ENCODE results near the gene IGFBP6. TPM values are rescaled to one million over a fixed set of nuclear protein-coding genes. Genes with fewer than 3 reads are reported as not detected.

Gene IGFBP6
- total and polyA plus RNA-seq, 9 of the 15 experiments (the other 6 are each of a cell fraction or from before 2014, with no cell fraction given), result 0.15 to 1.4 (median 0.54) TPM

DNA sequence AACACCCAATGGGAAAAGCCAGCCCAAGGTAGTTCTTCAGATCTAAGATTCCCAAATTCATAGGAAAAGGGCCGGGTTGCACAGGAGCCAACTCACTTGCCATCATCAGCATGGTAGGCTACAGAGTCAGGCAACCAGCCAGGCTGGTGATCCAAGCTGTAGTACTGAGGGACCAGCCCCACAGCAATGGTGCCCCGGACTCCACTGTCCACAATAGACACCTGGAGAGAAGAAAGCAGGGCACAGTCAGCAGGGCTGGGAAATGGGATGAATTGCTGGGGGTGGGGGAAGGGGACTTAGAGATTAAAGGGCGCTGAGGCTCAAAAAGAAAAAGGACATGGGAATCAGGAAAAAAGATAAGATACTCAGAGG, 22.5 kb upstream of the IGFBP6 start (continued):
- TF ChIP-seq, protein P1, sequence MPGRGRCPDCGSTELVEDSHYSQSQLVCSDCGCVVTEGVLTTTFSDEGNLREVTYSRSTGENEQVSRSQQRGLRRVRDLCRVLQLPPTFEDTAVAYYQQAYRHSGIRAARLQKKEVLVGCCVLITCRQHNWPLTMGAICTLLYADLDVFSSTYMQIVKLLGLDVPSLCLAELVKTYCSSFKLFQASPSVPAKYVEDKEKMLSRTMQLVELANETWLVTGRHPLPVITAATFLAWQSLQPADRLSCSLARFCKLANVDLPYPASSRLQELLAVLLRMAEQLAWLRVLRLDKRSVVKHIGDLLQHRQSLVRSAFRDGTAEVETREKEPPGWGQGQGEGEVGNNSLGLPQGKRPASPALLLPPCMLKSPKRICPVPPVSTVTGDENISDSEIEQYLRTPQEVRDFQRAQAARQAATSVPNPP (IDR thresholded peaks at IDR 0.05; ENCODE audit: borderline replicate concordance, insufficient read depth, insufficient read length), result no peak
- TF ChIP-seq, protein P2, sequence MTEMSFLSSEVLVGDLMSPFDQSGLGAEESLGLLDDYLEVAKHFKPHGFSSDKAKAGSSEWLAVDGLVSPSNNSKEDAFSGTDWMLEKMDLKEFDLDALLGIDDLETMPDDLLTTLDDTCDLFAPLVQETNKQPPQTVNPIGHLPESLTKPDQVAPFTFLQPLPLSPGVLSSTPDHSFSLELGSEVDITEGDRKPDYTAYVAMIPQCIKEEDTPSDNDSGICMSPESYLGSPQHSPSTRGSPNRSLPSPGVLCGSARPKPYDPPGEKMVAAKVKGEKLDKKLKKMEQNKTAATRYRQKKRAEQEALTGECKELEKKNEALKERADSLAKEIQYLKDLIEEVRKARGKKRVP (CRISPR knock-in tag; IDR thresholded peaks at IDR 0.05), result no peak

DNA sequence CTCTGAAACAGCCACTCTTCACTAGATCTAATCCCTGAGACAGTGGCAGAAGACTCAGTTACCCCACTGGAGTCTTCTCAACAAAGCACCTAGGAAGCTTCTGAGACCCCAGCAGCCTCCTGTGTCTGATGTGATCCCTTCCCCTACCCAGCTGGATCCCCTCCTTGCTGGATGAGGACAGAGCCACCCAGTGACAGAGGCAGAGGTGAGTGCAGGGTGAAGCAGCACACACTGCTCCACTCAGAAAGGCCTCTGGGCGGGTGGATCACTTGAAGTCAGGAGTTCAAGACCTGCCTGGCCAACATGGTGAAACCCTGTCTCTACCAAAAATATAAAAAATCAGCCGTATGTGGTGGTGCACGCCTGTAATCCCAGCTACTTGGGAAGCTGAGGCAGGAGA, 21.0 kb upstream of the IGFBP6 start:
- no peak overlapping the region for H3K9ac ChIP-seq (ENCODE audit: insufficient read depth in 1 of 2, low read depth in 2 of 2, low read length in 2 of 2)
- no peak overlapping the region for H3K27ac ChIP-seq (ENCODE audit: extremely low read depth, low read depth, low read length)
- H3K9me3 ChIP-seq (replicated peaks; ENCODE audit: control insufficient read depth, insufficient read depth, low read depth, low read length), result no peaks in the 10 kb centered on the region
- TF ChIP-seq KAT8 (IDR thresholded peaks at IDR 0.05; ENCODE audit: low read depth) (no peak), PHB (CRISPR knock-in tag; IDR thresholded peaks at IDR 0.05) (no peak), SP2 (IDR thresholded peaks at IDR 0.05; ENCODE audit: extremely low read depth, low read depth, low read length, poor library complexity, severe bottlenecking) (no peak), TARDBP (IDR thresholded peaks at IDR 0.05) (no peak)
- H3K4me3 ChIP-seq, result no peak overlapping the region
- peaks cover 14% of the 10 kb centered on the region; the same call in 2 of the 3 replicates for H3K36me3 ChIP-seq (ENCODE audit: control insufficient read depth, insufficient read depth, low read length)
- ATAC-seq (no peak), DNase-seq (ENCODE audit: extremely low read depth in 1 of 4, low spot score in 3 of 4) (no peak), FAIRE-seq (no peak)
- ChIA-PET POLR2A (interaction anchor here (1.1 kb wide), 2 partner anchors 11 to 12 kb away, joined by 3 read pairs; no protein-coding TSS in a partner anchor), CTCF (ENCODE audit: low intra/inter-chr PET ratio) (interaction anchor here (1.4 kb wide), 1 partner anchor 23 kb away, joined by 3 read pairs; no protein-coding TSS in a partner anchor)
- 75% methylated on average over 3 of the region's 3 CpGs for WGBS (ENCODE audit: insufficient coverage, low coverage, missing lambda C conversion rate)
- intact Hi-C loops (cut with micrococcal nuclease), result no loop called here
- peaks cover 21 to 35% of the 10 kb centered on the region in 2 experiments for H3K4me1 ChIP-seq (replicated peaks in 1 of 2; ENCODE audit: control insufficient read depth in 2 of 2, insufficient read depth in 2 of 2, low read length in 2 of 2)
- no peaks in the 10 kb centered on the region for H4K20me1 ChIP-seq (replicated peaks; ENCODE audit: control insufficient read depth, insufficient read depth, low read length)
- no peaks in the 10 kb centered on the region for H3K9me1 ChIP-seq (ENCODE audit: control insufficient read depth, insufficient read depth, low read length)
- in situ Hi-C loops (cut with MboI), result no loop called here
- H2AFZ ChIP-seq (ENCODE audit: low read depth, low read length), result no peak overlapping the region
- no peak overlapping the region for H3K4me2 ChIP-seq (ENCODE audit: insufficient read depth, low read length)
- H3K79me2 ChIP-seq (ENCODE audit: control insufficient read depth, insufficient read depth, low read length), result peaks cover 8% of the 10 kb centered on the region; the same call in 2 of the 3 replicates
- H3K27me3 ChIP-seq (ENCODE audit: control insufficient read depth in 2 of 2, insufficient read depth in 2 of 2, low read length in 2 of 2), result no peaks in the 10 kb centered on the region
- BruUV-seq (replicated peaks), result no TSS peak
